ENCODE data around the gene VPS13C.

VPS13C gene

GRCh38 chr15:62104846-62105245 lies 44.6 kb upstream of the VPS13C start:
- TF ChIP-seq CTCF (conservative IDR thresholded peaks at IDR 0.05; ENCODE audit: low read length): no peak
- DNase-seq (ENCODE audit: low read depth): no peak
- no peak overlapping the region for H3K4me3 ChIP-seq (ENCODE audit: low read length)

GRCh38 chr15:62104401-62104800 lies 44.2 kb upstream of the VPS13C start:
- DNase-seq (ENCODE audit: low read depth): no peak
- no peak for TF ChIP-seq CTCF (conservative IDR thresholded peaks at IDR 0.05; ENCODE audit: low read length)
- no peak overlapping the region for H3K4me3 ChIP-seq (ENCODE audit: low read length)

- H3K4me3 ChIP-seq (ENCODE audit: low read length): no peak overlapping the region
- no peak for TF ChIP-seq CTCF (conservative IDR thresholded peaks at IDR 0.05; ENCODE audit: low read length)
- DNase-seq (ENCODE audit: low read depth): peak; percentile 74
Measured at GRCh38 chr15:62103431-62103830, 43.2 kb upstream of the VPS13C start.

GRCh38 chr15:62099094-62099601 lies 38.9 kb upstream of the VPS13C start:
- peak; percentile 92 for DNase-seq (ENCODE audit: low read depth)
- peak overlapping the region; percentile 14; the same call in 1 of the 2 replicates for H3K4me3 ChIP-seq (ENCODE audit: low read length)

GRCh38 chr15:62094388-62094787 lies 34.1 kb upstream of the VPS13C start:
- DNase-seq (ENCODE audit: low read depth): no peak
- H3K4me3 ChIP-seq (ENCODE audit: low read length): no peak overlapping the region
- TF ChIP-seq CTCF (conservative IDR thresholded peaks at IDR 0.05; ENCODE audit: low read length): no peak

More at GRCh38 chr15:62099094-62099601, 38.9 kb upstream of the VPS13C start:
- no peak for TF ChIP-seq CTCF (conservative IDR thresholded peaks at IDR 0.05; ENCODE audit: low read length)

GRCh38 chr15:62093809-62094208 lies 33.6 kb upstream of the VPS13C start:
- no peak for TF ChIP-seq CTCF (conservative IDR thresholded peaks at IDR 0.05; ENCODE audit: low read length)
- no peak overlapping the region for H3K4me3 ChIP-seq (ENCODE audit: low read length)
- DNase-seq (ENCODE audit: low read depth): no peak

GRCh38 chr15:62090988-62091387 lies 30.7 kb upstream of the VPS13C start:
- no peak for DNase-seq (ENCODE audit: low read depth)
- H3K4me3 ChIP-seq (ENCODE audit: low read length): no peak overlapping the region
- TF ChIP-seq CTCF (conservative IDR thresholded peaks at IDR 0.05; ENCODE audit: low read length): no peak

All from AG10803 (cell line).